Dermis blood vessel endothelial cell (primary cell): ENCODE measurements around the gene C16orf78. TPM values are rescaled to one million over a fixed set of nuclear protein-coding genes. Genes with fewer than 3 reads are reported as not detected.

Source experiments
- DNase-seq: peaks from one replicate; pipeline ENCODE4 v3.0.0; 2010
- total RNA-seq: library from RNA; depleted of rRNA; stranded (reverse); fragments of >200 nt; gene quantifications from 2 replicates; pipeline ENCODE4 v1.2.3, GENCODE V29; 2014

The C16orf78 gene
- total RNA-seq, 1 donor from 2014 or later = not detected

DNA sequence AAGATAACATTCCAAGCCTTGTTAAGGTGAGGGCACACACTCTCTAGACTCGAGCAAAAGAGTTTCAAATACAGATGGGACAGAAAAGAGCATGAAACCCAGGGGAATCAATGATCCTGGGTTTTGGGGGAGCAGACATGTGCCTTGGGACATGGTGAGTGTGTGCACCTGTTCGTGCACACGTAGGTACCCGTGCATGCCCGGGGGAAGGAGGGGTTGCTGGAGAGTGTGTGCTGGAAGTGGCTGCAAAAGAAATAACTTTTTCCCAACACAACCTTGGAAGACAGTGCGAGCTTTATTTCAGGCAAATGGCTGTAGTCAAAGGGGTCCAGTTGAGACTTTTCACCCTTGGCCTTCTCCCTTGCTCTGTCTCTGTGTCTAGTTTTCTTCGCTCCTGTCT lies 62.6 kb downstream of the C16orf78 start:
- DNase-seq = no peak

GRCh38 chr16:49437344-49437743 lies 63.7 kb downstream of the C16orf78 start:
- no peak for DNase-seq

- no peak for DNase-seq
Observed at GRCh38 chr16:49439050-49439449, 65.4 kb downstream of the C16orf78 start.

DNA sequence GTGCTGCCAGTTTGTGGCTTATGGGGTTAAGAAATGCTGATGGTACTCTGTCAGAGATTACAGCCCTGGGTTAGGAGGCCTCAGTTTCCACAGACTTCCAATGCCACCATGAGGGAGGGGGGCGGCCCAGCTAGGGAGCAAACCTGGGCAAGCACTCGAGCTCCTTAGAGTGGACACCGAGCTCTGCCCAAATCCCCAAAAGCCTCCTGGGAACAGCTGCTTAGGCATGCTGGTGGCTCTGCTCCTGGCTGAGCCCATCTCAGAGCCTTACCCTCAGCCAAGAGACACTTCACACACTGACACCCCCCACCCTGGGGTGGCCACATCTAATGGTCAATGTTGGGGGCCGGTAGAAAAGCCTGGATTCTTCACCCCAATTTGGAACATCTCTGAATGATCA lies 66.1 kb downstream of the C16orf78 start:
- DNase-seq = no peak

- no peak for DNase-seq
Observed at GRCh38 chr16:49440156-49441065, 66.8 kb downstream of the C16orf78 start.

DNA sequence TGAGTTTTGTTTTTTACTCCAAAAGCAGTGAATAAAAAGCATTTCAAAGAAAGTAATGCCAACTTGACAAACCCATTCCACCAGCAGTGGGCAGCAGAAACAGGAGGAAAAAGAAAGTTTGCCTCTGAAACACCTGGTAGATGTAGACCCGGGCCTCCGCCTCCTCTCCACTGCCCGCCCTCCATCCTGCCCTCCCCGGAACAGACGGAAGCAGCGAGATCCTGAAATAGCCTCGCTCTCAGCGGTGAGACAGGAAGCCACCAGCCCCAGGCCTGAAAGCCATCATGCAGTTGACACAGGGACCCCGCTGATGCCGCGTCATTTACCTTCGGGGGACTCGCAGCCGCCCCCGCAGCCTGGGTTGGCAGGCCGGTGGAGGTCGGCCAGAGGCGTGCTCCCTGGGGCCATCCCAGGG lies 67.8 kb downstream of the C16orf78 start:
- peak; percentile 27 for DNase-seq

DNA sequence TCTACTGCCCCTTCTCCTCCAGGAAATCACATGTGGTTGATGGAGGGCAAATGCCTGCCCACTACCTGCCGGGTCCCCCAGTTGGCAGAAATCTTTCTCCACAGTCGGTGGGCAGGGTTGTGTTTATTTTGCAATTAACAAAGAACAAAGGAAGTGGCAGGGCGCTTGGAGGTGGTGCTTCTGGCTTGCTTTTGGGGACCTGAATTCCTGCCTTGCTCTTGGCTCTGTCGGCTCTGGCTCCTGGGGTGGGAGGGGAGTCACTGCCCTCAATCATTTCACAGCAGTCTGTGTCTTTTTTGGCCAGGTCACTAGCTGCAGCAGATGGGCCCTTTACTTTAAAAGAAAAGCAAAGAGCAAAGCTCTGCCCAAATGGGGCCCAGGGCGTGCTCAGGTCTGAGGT lies 69.2 kb downstream of the C16orf78 start:
- DNase-seq = no peak

DNA sequence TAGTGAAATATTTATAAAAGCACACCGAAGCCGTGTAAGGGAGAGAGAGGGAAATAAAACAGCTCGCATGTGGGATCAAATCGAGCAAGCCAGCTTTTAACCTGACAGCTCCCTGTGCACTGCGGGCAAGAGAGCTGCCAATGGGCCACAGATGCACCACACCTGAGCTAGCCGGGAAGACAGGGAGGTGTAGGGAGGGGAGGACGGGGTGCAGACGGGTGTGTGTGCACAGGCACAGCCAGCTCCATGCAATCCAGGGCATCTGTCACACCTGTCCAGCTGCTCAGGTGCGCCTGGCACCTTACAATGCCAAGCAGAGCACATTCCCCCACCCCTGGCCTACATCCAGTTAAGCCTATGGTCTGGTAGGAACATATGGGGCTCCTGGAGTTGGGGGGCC lies 70.0 kb downstream of the C16orf78 start:
- no peak for DNase-seq

- no peak for DNase-seq
Observed at GRCh38 chr16:49446805-49447204, 73.2 kb downstream of the C16orf78 start.

Other genes with a start within 250 kb of the C16orf78 start
- not detected in 2 replicates for gene CBLN1, start 92.0 kb upstream of the C16orf78 start, total RNA-seq